Measurements from ENCODE around the gene CXCR5.

The CXCR5 gene

DNA sequence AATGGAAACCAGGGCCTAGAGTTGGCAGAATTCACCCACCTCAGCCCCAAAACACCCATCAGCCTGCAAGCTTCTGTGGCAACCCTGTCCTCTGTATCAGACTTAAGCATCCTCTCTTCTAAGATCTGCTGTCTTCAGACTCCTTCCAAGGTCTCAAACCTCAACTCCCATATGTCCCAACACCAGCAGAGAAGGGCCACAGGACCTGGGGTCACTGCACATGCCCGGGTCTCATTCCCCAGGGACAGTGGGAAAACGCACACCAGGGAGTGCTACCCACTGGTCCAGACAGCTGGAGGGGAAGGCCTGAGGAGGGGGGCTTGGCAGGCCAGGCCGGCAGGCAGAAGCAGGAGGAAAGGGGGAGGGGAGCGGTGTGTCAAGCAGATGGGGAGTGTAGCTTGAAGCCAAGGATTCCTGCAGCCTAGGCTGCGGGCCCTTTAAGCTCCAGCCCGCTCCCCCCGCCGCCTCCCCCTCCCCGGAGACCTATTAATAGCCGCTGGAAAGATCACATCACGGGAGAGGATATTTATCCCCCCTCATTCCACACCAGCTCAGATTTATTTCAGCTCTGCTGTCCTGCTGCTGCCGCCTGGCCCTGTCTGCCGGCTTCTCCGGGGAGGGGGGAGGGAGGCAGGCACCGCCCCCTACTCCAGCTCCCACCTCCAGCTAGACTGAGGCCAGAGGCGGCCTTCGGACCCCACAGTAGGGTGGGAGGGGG lies 25.4 kb downstream of the CXCR5 start:
- Histone ChIP-seq H3K14ac (ENCODE audit: low read length in 2 of 2) (peak overlapping the region in 1 of 2 experiments; percentile 61), H3K9ac (ENCODE audit: low read length) (peak overlapping the region; percentile 93), H3K4me3 (ENCODE audit: insufficient read depth in 1 of 2, low read depth in 1 of 2, low read length in 2 of 2) (peak overlapping the region; percentile 36 to 80), H2BK120ac (ENCODE audit: low read depth, low read length) (peak overlapping the region; percentile 97), H4K8ac (ENCODE audit: low read length) (peak overlapping the region; percentile 99), H3K9me3 (ENCODE audit: control insufficient read depth, low read length) (no peaks in the 10 kb centered on the region), H3K4ac (ENCODE audit: low read depth in 1 of 2, low read length in 2 of 2) (peak overlapping the region; percentile 94 to 100), H3K18ac (ENCODE audit: low read depth in 1 of 2, low read length in 2 of 2) (peak overlapping the region; percentile 97 to 98), H3K4me2 (ENCODE audit: low read length, poor library complexity, severe bottlenecking) (peak overlapping the region; percentile 67), H3K23ac (ENCODE audit: low read length in 2 of 2) (peak overlapping the region in 1 of 2 experiments; percentile 97), H2BK12ac (ENCODE audit: low read length in 2 of 2) (peak overlapping the region; percentile 87 to 100), H4K91ac (ENCODE audit: low read length) (peak overlapping the region; percentile 100), H2BK15ac (ENCODE audit: low read depth, poor library complexity, severe bottlenecking) (peak overlapping the region; percentile 99), H3K27me3 (ENCODE audit: control insufficient read depth in 1 of 2, insufficient read depth in 1 of 2, low read length in 2 of 2) (no peaks in the 10 kb centered on the region), H2AFZ (ENCODE audit: low read depth, low read length) (no peak overlapping the region), H3K27ac (ENCODE audit: low read length, poor library complexity, severe bottlenecking) (peak overlapping the region; percentile 95), H2AK5ac (ENCODE audit: low read length, severe bottlenecking) (peak overlapping the region; percentile 87), H3K79me1 (replicated peaks; ENCODE audit: low read length, poor library complexity, severe bottlenecking) (peaks cover 17% of the 10 kb centered on the region), H2BK5ac (ENCODE audit: low read depth, low read length, poor library complexity, severe bottlenecking) (peak overlapping the region; percentile 98), H3K36me3 (ENCODE audit: control insufficient read depth in 1 of 2, insufficient read depth in 2 of 2, low read depth in 1 of 2, low read length in 2 of 2) (peaks cover 34 to 38% of the 10 kb centered on the region in 2 experiments), H3K4me1 (ENCODE audit: control insufficient read depth, insufficient read depth, low read depth, low read length) (peaks cover 65% of the 10 kb centered on the region)
- WGBS: under 1% methylated on average over 8 of the region's 17 CpGs
- peak; percentile 96 for DNase-seq

GRCh38 chr11:118909619-118910308 lies 26.1 kb downstream of the CXCR5 start:
- Histone ChIP-seq H2BK5ac (ENCODE audit: low read depth, low read length, poor library complexity, severe bottlenecking) (peak overlapping the region; percentile 98), H4K8ac (ENCODE audit: low read length) (peak overlapping the region; percentile 99), H3K23ac (ENCODE audit: low read length in 2 of 2) (peak overlapping the region in 1 of 2 experiments; percentile 97), H3K4me3 (ENCODE audit: insufficient read depth in 1 of 2, low read depth in 1 of 2, low read length in 2 of 2) (peak overlapping the region; percentile 36 to 80), H3K79me1 (replicated peaks; ENCODE audit: low read length, poor library complexity, severe bottlenecking) (peaks cover 13% of the 10 kb centered on the region), H3K14ac (ENCODE audit: low read length in 2 of 2) (peak overlapping the region in 1 of 2 experiments; percentile 61), H3K27ac (ENCODE audit: low read length, poor library complexity, severe bottlenecking) (peak overlapping the region; percentile 95), H2AFZ (ENCODE audit: low read depth, low read length) (no peak overlapping the region), H3K4me2 (ENCODE audit: low read length, poor library complexity, severe bottlenecking) (peak overlapping the region; percentile 67), H3K18ac (ENCODE audit: low read depth in 1 of 2, low read length in 2 of 2) (peak overlapping the region; percentile 97 to 98), H3K36me3 (ENCODE audit: control insufficient read depth in 1 of 2, insufficient read depth in 2 of 2, low read depth in 1 of 2, low read length in 2 of 2) (peaks cover 28 to 33% of the 10 kb centered on the region in 2 experiments), H2BK120ac (ENCODE audit: low read depth, low read length) (peak overlapping the region; percentile 97), H4K91ac (ENCODE audit: low read length) (peak overlapping the region; percentile 100), H3K9ac (ENCODE audit: low read length) (peak overlapping the region; percentile 93), H3K27me3 (ENCODE audit: control insufficient read depth in 1 of 2, insufficient read depth in 1 of 2, low read length in 2 of 2) (no peaks in the 10 kb centered on the region), H3K4me1 (ENCODE audit: control insufficient read depth, insufficient read depth, low read depth, low read length) (peaks cover 71% of the 10 kb centered on the region), H2BK15ac (ENCODE audit: low read depth, poor library complexity, severe bottlenecking) (peak overlapping the region; percentile 99), H3K4ac (ENCODE audit: low read depth in 1 of 2, low read length in 2 of 2) (peak overlapping the region; percentile 94 to 100), H2BK12ac (ENCODE audit: low read length in 2 of 2) (peak overlapping the region; percentile 96 to 100), H2AK5ac (ENCODE audit: low read length, severe bottlenecking) (peak overlapping the region; percentile 87), H3K9me3 (ENCODE audit: control insufficient read depth, low read length) (no peaks in the 10 kb centered on the region)
- 5% methylated on average over 18 of the region's 21 CpGs for WGBS
- DNase-seq: no peak

- Histone ChIP-seq H2BK12ac (ENCODE audit: low read length in 2 of 2) (peak overlapping the region; percentile 96 to 100), H3K23ac (ENCODE audit: low read length in 2 of 2) (peak overlapping the region in 1 of 2 experiments; percentile 86), H3K4ac (ENCODE audit: low read depth in 1 of 2, low read length in 2 of 2) (peak overlapping the region; percentile 95 to 100), H4K8ac (ENCODE audit: low read length) (peak overlapping the region; percentile 99), H3K79me1 (replicated peaks; ENCODE audit: low read length, poor library complexity, severe bottlenecking) (peaks cover 11% of the 10 kb centered on the region), H3K4me2 (ENCODE audit: low read length, poor library complexity, severe bottlenecking) (peak overlapping the region; percentile 67), H3K9me3 (ENCODE audit: control insufficient read depth, low read length) (no peaks in the 10 kb centered on the region), H2BK15ac (ENCODE audit: low read depth, poor library complexity, severe bottlenecking) (peak overlapping the region; percentile 99), H2BK5ac (ENCODE audit: low read depth, low read length, poor library complexity, severe bottlenecking) (peak overlapping the region; percentile 99), H3K4me3 (ENCODE audit: insufficient read depth in 1 of 2, low read depth in 1 of 2, low read length in 2 of 2) (peak overlapping the region; percentile 39 to 80), H4K91ac (ENCODE audit: low read length) (peak overlapping the region; percentile 100), H3K18ac (ENCODE audit: low read depth in 1 of 2, low read length in 2 of 2) (peak overlapping the region; percentile 98 to 99), H3K4me1 (ENCODE audit: control insufficient read depth, insufficient read depth, low read depth, low read length) (peaks cover 77% of the 10 kb centered on the region), H3K27ac (ENCODE audit: low read length, poor library complexity, severe bottlenecking) (peak overlapping the region; percentile 97), H3K36me3 (ENCODE audit: control insufficient read depth in 1 of 2, insufficient read depth in 2 of 2, low read depth in 1 of 2, low read length in 2 of 2) (peaks cover 25 to 32% of the 10 kb centered on the region in 2 experiments), H3K9ac (ENCODE audit: low read length) (peak overlapping the region; percentile 93), H2BK120ac (ENCODE audit: low read depth, low read length) (peak overlapping the region; percentile 100), H2AFZ (ENCODE audit: low read depth, low read length) (no peak overlapping the region), H3K14ac (ENCODE audit: low read length in 2 of 2) (peak overlapping the region in 1 of 2 experiments; percentile 68), H3K27me3 (ENCODE audit: control insufficient read depth in 1 of 2, insufficient read depth in 1 of 2, low read length in 2 of 2) (no peaks in the 10 kb centered on the region), H2AK5ac (ENCODE audit: low read length, severe bottlenecking) (peak overlapping the region; percentile 87)
- WGBS: 3% methylated on average over 38 of the region's 67 CpGs
- peak; percentile 97 for DNase-seq
These were observed 26.8 kb downstream of the CXCR5 start for GRCh38 chr11:118910309-118911112.

Measured in mesenchymal stem cell (in vitro differentiated cells and primary cell).